ENCODE data around the gene TRPV5.

The TRPV5 gene

GRCh38 chr7:142940966-142941535 lies 7.5 kb upstream of the TRPV5 start:
- no peak for DNase-seq (ENCODE audit: low spot score)

GRCh38 chr7:142939226-142939910 lies 5.8 kb upstream of the TRPV5 start, which contains the start of gene LLCFC1:
LLCFC1 (plus strand) TSS chr7:142939484; CDS start chr7:142939622, 138 bp downstream.
- DNase-seq (ENCODE audit: low spot score): no peak

DNA sequence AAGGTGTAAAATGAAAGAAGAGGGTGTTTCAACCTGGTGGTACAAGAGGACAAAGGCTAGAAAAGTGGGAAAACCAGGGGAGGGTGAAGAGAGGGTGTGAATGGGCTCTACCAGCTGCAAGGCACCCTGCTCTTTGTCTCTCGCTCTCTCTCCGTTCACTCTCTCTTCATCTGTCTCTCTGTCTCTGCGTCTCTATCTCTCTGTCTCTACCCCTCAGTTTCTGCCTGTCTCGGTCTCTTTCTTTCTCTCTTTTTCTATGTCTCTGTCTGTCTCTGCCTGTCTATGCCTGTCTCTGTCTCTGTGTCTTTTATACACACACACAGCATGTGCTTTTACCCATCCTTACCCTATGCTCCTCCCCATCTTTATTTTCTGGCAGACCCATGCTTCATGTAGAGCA lies 5.1 kb upstream of the TRPV5 start:
- DNase-seq (ENCODE audit: low spot score): no peak

DNA sequence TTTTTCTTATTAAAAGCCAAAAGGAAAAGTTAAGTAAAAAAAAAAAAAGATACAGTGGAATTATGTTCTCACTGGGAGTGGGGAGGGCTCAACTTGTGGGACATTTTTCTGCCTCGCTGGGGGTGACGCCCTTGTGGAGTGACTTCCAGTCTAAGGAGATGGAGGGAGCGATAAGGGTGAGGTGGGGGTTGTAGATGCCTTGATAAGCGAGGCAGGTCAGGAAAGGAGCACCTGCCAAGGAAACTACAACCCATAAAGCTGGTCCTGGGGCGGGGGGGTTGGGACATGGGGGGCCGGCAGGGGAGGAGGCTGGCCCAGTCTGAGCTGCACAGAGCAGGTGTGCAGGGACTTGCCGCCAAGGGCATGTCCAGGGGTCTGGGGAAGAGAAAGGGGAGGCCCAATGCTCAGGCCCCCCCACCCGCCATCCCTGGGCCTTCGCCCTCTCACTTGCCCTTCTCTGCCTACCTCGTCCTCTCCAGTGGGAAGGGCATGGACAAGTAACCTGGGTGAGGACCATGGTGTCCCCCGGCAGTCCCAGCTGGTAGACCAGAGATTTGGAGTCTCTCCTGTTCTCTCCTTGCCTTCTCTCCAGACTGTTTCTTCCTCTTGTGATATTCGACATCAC lies 2.5 kb upstream of the TRPV5 start:
- no peak for DNase-seq (ENCODE audit: low spot score)

- DNase-seq (ENCODE audit: low spot score): no peak
Measured at GRCh38 chr7:142934056-142934455, 510 bp upstream of the TRPV5 start.

GRCh38 chr7:142933092-142933475 lies 462 bp downstream of the TRPV5 start:
- DNase-seq (ENCODE audit: low spot score): no peak

DNA sequence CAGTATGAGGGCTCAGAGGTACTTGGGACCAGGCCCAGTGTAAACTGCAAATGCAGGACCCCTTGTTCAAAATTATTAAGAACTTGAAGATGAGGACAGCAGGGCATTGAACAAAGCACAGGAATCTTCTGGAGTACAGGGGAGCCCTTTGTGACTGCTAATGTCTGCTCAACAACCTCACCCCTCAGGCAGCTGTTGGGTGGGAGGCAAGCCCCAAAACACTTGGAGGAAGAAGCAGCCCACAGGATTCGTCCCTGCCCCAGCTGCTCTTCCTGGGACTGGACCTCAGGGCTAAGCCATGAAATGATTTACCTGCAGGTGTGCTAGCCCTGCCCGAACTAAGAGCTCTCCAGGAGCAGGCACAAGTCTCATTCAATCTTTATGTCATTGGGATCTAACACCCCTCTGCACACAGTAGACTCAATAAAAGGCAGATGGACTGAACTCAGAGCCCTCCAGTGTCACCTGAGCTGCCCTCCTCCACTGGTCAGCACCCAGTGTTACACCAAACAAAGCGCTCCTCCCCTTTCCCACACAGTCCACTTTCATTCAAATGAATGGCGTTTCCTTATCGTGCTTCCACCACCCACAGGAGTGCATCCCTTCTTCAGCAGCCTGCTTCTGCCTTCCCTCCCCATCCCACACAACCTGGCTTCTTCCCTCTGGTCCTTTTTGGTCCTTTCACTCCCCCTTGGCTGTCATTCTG lies 1.0 kb downstream of the TRPV5 start:
- no peak for DNase-seq (ENCODE audit: low spot score)

- no peak for DNase-seq (ENCODE audit: low spot score)
Measured at GRCh38 chr7:142930126-142930730, 3.3 kb downstream of the TRPV5 start.

DNA sequence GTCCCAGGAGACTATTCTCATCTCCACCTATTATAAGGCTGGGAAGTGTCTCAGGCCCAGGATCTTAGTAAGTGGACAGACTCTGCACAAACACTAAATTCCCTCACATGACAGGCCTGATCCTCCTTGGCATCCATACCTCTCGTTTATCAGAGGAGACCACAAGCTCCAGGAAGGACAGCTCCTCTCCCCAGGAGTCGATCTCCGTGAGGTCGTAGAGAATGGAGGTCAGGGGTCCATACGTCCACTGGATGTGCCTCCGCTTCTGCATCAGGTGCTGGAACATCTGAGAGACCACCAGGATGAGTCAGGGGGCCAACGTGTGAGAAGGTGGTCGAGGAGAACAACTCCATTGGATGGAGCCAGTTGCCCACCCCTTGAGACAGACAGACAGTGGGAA lies 5.6 kb downstream of the TRPV5 start:
- DNase-seq (ENCODE audit: low spot score): no peak

DNA sequence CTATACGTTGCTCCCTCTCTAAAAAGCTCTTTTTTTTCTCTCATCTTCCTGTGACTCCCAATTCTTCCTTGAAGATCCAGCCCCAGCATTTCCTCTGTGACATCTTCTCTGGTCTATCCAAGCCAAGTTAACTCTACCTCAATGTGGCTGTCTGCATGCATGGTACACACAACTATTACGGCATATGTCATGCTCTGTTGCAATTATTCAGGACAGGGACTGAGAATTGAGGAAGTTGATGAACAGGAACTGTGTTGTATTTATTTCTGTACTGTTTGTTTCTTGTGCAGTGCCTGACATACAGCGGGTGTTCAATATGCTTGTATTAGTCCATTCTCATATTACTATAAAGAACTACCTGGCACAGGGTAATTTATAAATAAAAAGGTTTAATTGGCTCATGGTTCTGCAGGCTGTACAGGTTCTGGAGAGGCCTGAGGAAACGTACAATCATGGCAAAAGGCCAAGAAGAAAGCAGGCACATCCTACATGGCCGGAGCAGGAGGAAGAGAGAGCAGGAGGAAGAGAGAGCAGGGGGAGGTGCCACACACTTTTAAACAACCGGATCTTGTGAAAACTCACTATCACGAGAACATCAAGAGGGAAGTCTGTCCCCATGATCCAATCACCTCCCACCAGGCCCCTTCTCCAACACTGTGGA lies 6.3 kb downstream of the TRPV5 start:
- DNase-seq (ENCODE audit: low spot score): no peak

DNA sequence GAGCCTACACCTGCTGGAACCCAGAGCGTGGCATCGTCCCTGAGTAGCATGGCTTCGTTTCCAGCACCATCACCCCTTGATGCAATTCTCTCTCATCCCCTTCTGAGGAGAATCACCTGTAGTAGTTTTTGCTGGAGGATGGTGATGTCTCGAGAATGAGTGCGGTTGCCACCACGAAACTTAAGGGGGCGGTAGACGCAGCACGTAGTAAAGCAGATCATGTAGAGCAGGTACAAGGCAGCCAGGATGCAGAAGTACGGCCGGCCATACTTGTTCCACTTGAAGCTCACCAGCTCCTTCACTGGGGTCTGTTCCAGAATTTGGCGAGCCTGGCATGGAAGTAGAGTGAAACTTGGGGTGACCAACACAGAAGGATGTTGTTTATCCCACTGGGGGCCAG lies 8.1 kb downstream of the TRPV5 start:
- no peak for DNase-seq (ENCODE audit: low spot score)

DNA sequence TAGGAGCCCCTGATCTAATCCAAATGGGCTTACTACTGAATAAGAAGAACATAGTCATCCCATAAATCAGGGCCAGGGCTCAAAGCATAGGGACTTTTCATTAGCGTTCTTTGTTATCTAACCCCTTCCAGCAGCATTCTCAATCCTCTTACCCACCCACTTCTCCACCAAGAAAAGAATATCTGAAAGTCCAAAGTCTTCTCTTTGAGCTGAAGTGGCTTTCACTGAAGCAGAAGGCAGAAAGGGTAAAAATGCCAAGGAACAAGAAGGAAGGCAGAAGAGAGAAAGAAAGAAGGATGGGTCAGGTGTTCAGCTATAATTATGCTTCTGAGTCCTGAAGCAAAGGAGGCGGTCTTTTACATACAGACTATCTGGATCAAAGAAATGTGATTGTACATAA lies 10.2 kb downstream of the TRPV5 start:
- DNase-seq (ENCODE audit: low spot score): no peak

- no peak for DNase-seq (ENCODE audit: low spot score)
Measured at GRCh38 chr7:142919656-142920055, 13.9 kb downstream of the TRPV5 start.

DNA sequence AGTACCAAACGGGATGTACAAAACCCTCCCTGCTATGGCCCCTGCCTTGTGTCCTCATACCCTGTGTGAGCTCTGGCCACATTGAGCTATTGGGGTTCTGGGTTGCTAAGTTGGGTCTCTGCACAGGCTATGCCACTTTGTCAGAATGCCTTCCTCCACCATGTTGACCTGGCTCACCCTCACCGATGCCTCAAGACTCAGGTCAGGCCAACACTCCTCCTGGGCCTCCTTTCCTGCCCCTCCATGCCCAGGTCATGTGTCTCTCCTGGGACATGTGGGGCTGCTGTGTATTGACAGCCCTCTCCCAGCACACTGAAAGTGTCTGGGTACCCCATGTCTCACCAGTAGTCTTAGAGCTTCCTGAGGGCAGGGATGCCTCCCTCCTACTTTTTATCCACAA lies 14.6 kb downstream of the TRPV5 start:
- no peak for DNase-seq (ENCODE audit: low spot score)

DNA sequence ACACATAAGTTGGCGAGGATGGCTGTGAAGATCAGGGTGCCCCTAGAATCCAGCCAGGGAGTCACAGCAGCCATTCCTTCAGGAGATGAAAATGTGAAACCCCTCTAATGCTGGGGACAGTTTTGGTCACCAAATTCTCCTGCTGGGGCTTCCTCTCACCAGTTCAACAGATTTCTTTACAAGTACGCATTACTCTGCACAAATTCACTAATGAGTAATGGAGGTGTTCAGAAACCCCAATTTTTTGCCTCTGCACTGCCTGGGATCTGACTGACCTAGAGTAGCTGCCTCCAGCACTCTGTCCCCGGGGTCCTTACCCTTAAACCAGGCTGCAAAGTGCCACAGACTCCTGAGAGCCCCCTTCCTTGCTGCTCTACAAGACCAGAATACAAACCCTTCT lies 16.1 kb downstream of the TRPV5 start:
- no peak for DNase-seq (ENCODE audit: low spot score)

DNA sequence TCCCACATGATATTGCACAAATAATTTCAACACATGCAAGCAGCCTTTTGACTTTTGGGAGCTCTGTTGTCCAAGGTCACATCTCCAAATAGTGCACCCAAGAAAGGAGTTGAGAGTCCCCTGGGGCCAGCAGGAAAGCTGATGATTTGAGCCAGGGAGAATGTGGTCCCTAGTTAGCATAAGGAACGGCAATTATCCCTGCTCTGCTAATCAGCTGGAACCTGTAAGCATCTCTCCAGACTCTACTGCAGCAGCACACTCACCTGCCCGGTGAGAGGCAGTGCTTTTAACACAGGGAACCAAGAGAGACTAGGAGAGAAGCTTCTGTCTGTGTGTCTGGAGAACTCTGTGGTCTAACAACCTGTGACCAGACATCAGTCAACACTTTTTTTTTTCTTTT lies 17.0 kb downstream of the TRPV5 start:
- DNase-seq (ENCODE audit: low spot score): no peak

- DNase-seq (ENCODE audit: low spot score): no peak
Measured at GRCh38 chr7:142915315-142915714, 18.2 kb downstream of the TRPV5 start.

DNA sequence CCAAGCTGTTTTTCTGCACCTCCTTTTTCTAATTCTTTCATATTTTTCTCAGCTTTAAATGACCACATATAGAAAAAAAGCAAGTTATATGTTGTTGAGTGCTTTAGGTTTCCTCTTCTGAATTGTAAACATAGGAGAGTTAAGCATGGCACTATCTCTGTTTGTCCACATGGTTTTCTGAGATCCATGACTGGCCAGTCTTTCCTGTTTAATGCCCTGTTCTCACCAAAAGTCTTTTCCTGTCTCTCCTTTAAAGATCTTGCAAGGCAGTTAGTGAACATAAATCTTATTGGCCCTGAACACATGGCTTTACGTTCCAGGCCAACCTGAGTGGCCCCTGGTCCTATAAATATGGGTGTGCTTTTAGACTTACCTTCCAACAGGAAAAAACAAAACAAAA lies 19.4 kb downstream of the TRPV5 start:
- DNase-seq (ENCODE audit: low spot score): no peak

DNA sequence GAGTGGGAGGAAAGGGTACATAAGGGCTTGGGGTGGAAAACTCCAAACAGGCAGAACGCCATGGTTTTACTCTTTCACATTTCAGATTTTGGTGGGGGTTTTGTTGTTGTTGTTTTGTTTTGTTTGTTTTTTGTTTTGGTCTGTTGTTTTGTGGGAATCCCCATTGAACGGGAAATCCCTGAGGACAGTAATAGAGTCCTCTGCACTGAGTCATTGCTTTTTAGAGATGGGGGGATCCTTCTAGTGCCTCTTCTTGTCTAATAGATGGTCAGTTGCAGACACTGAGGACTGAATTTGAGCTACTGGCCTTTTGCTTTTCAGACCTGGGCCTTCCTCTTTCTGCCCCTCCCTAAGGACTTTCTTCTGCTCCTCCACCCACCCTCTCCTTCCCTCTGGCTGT lies 20.0 kb downstream of the TRPV5 start:
- no peak for DNase-seq (ENCODE audit: low spot score)

DNA sequence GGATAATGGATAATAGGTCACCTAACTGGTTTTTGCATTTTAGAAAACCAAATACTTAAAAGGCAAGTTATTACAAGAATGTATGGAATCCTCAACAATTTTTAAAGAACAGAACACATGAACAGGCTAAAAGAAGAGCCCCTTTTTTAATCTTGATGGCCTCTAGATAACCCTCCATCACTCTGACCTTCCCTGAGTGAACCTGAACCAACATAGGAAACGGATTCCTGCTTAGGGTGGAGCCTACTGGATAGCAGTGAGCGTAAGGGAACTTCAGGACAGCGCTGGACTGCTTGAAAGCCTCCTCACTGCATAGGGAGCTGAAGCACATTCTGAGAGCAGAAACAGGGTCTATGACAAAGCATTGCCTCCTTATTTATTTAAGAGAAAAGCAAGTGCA lies 20.5 kb downstream of the TRPV5 start:
- DNase-seq (ENCODE audit: low spot score): no peak

DNA sequence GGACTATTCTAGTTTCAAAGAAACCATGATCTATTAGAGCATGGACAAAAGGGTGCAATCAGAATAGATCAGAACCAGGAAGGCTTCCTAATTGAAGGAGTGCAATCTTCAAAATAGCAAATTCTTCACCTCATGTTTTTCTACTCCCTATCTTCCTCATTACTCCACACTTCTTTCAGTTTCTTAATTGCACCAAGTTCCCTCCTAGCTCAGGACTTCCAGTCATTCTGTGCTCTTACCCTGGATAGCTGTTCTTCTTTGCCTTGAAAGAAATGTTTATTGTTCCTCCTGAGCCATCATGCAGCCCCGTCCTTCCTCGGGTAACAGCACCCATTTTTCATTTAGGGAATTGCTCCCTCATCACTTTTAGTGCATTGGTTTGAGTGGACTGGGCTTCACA lies 23.1 kb downstream of the TRPV5 start:
- DNase-seq (ENCODE audit: low spot score): no peak

DNA sequence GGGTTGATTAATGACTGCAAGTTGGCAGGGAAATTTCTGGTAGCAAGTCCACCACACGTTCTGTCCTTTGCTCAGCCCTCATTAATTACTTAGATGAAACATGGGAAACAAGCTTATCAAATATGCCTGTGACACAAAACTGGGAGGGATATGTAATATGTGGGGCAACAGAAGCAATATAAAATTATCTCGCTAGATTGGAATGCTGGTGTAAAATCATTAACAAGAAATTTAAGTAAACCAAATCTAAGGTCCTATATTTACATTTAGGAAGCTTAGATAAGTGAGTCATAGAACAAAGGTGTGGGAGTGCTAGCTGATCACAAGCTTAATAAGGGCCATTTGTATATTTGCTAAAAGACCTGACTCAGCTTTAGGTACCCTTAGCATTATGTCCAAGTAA lies 23.5 kb downstream of the TRPV5 start:
- no peak for DNase-seq (ENCODE audit: low spot score)
